B cell (primary cell): ENCODE measurements around the gene DENND4B. TPM values are rescaled to one million over a fixed set of nuclear protein-coding genes. Genes with fewer than 3 reads are reported as not detected.

Source experiments
- ATAC-seq: fragments of 200-7000 bp; cut with Tn5 transposase; one replicate; pipeline ENCODE4 v1.10.0; 2021; ENCODE audit warnings: low read depth, mild to moderate bottlenecking, moderate number of reproducible peaks, moderate library complexity
- CTCF ChIA-PET: fragments of 350-600 bp; sonication (Branson Sonifier 250); formaldehyde crosslinking; loops from one replicate; lab custom pipeline; 2021; ENCODE audit warnings: antibody characterized with exemption, inconsistent platforms; lab: Charles Lee
- POLR2A ChIA-PET: fragments of 350-600 bp; sonication (Branson Sonifier 250); formaldehyde crosslinking; loops from one replicate; lab custom pipeline; 2021; ENCODE audit warnings: antibody characterized with exemption; lab: Charles Lee
- DNase-seq: peaks from one replicate; pipeline ENCODE4 v3.0.0; 2013
- H2AFZ ChIP-seq: 2 replicates; pipeline ENCODE4 v1.6.1; 2012; ENCODE audit warnings: mild to moderate bottlenecking, low read depth, low read length; ENCODE audit not compliant: insufficient read depth, poor library complexity, severe bottlenecking
- H3K27ac ChIP-seq, 2 donors: 1 replicate in 1 of 2; 2 replicates in 1 of 2; pipeline ENCODE4 v1.5.1; 2012 to 2013; ENCODE audit warnings: low read length in 2 of 2, mild to moderate bottlenecking in 2 of 2, moderate library complexity in 1 of 2
- H3K27me3 ChIP-seq, 4 experiments: fragments of 200-600 bp in 1 of 4; sonication (generic) in 1 of 4; replicated peaks in 1 of 4; 1 replicate in 2 of 4; 2 replicates in 2 of 4; pipeline versions ENCODE4 v1.6.1 to v1.7.0; 2013 to 2016; ENCODE audit warnings: low read length in 3 of 4, mild to moderate bottlenecking in 2 of 4, mixed read lengths in 1 of 4, moderate library complexity in 1 of 4; ENCODE audit not compliant: insufficient read depth in 4 of 4, control insufficient read depth in 3 of 4; ENCODE audit errors: control extremely low read depth in 1 of 4
- H3K36me3 ChIP-seq, 2 experiments: replicated peaks in 1 of 2; 1 replicate in 1 of 2; 2 replicates in 1 of 2; pipeline versions ENCODE4 v1.6.1 to v1.7.1; 2013; ENCODE audit warnings: low read length in 1 of 2; ENCODE audit not compliant: insufficient read depth in 2 of 2, control insufficient read depth in 1 of 2; ENCODE audit errors: control extremely low read depth in 1 of 2, extremely low read depth in 1 of 2
- H3K4me1 ChIP-seq, 2 donors: fragments of 200-600 bp in 1 of 2; sonication (generic) in 1 of 2; 1 replicate in 1 of 2; 2 replicates in 1 of 2; pipeline versions ENCODE4 v1.5.1 to v1.6.1; 2013 to 2017; ENCODE audit warnings: low read length in 2 of 2; ENCODE audit not compliant: control insufficient read depth in 2 of 2, insufficient read depth in 2 of 2
- H3K4me2 ChIP-seq: replicated peaks from 2 replicates; pipeline ENCODE3; 2012; ENCODE audit warnings: mild to moderate bottlenecking, low read depth, low read length; ENCODE audit not compliant: poor library complexity, severe bottlenecking
- H3K4me3 ChIP-seq, 5 experiments: fragments of 200-600 bp in 1 of 5; sonication (generic) in 1 of 5; 1 replicate in 3 of 5; 2 replicates in 2 of 5; pipeline versions ENCODE4 v1.5.1 to v1.7.0; 2011 to 2016; ENCODE audit warnings: low read length in 4 of 5, mild to moderate bottlenecking in 4 of 5, low read depth in 2 of 5, control low read depth in 1 of 5, moderate library complexity in 1 of 5; ENCODE audit not compliant: insufficient read depth in 1 of 5; ENCODE audit errors: control extremely low read depth in 1 of 5, extremely low read depth in 1 of 5
- H3K79me2 ChIP-seq: fragments of 200-600 bp; sonication (generic); one replicate; pipeline ENCODE4 v1.6.0; 2016; ENCODE audit warnings: low read length; ENCODE audit not compliant: control insufficient read depth, insufficient read depth
- H3K9ac ChIP-seq: fragments of 200-600 bp; sonication (generic); 2 replicates; pipeline ENCODE4 v1.6.1; 2017; ENCODE audit warnings: mild to moderate bottlenecking, low read length, moderate library complexity
- H3K9me3 ChIP-seq, 3 donors: one replicate each; pipeline versions ENCODE4 v1.6.1 to v1.7.1; 2013; ENCODE audit warnings: low read length in 2 of 3; ENCODE audit not compliant: control insufficient read depth in 2 of 3, insufficient read depth in 1 of 3; ENCODE audit errors: control extremely low read depth in 1 of 3
- H4K20me1 ChIP-seq: 2 replicates; pipeline ENCODE4 v1.6.0; 2012; ENCODE audit warnings: mild to moderate bottlenecking, low read length; ENCODE audit not compliant: insufficient read depth, control insufficient read depth, poor library complexity, severe bottlenecking
- H3K27ac Mint-ChIP-seq: one replicate; pipeline ENCODE4 v1.8.0; 2021; ENCODE audit warnings: mixed read lengths
- H3K27me3 Mint-ChIP-seq: one replicate; pipeline ENCODE4 v1.8.0; 2021; ENCODE audit warnings: mixed read lengths
- H3K4me1 Mint-ChIP-seq: one replicate; pipeline ENCODE4 v1.8.0; 2021; ENCODE audit warnings: mixed read lengths
- H3K4me3 Mint-ChIP-seq: one replicate; pipeline ENCODE4 v1.8.0; 2021; ENCODE audit warnings: mixed read lengths
- H3K9me3 Mint-ChIP-seq: one replicate; pipeline ENCODE4 v1.8.0; 2022; ENCODE audit warnings: mixed read lengths; ENCODE audit not compliant: insufficient read depth
- EZH2 ChIP-seq: IDR thresholded peaks from 2 replicates; pipeline ENCODE4 v1.6.1; 2012; ENCODE audit warnings: borderline replicate concordance, low read depth, mild to moderate bottlenecking, moderate library complexity, low read length; ENCODE audit not compliant: insufficient read depth, poor library complexity, severe bottlenecking
- WGBS: methylation state at CpG from one replicate; pipeline ENCODE4 v1.1.5; 2013; ENCODE audit warnings: missing lambda C conversion rate; ENCODE audit not compliant: insufficient coverage; 5-methylcytosine and 5-hydroxymethylcytosine counted together
- intact Hi-C: fragments of 100-400 bp; cut with micrococcal nuclease; formaldehyde crosslinking; loops from one replicate; pipeline ENCODE4 v1.10.0; 2022
- polyA plus RNA-seq: library from polyadenylated mRNA; depleted of rRNA; stranded (reverse); fragments of >200 nt; gene quantifications from 2 replicates; pipeline ENCODE4 v1.2.3, GENCODE V29; 2012
- total RNA-seq, 2 donors: library from RNA; stranded (reverse); fragments of 120-200 nt in 1 of 2; gene quantifications; 1 replicate in 1 of 2; 2 replicates in 1 of 2; pipeline versions ENCODE4 v1.2.3 to v1.2.4, GENCODE V29; 2013 to 2022
- TF ChIP-seq, protein P1 (sequence below): fragments of 200-600 bp; IDR thresholded peaks from one replicate; pipeline ENCODE4 v1.8.0; 2022; ENCODE audit warnings: antibody characterized with exemption, mild to moderate bottlenecking

DENND4B gene
- total and polyA plus RNA-seq, 2 donors (not counting 1 experiment from before 2014, with no cell fraction given): 275 to 389 TPM

GRCh38 chr1:153941826-153942725 lies 4.4 kb downstream of the DENND4B start:
- no peak overlapping the region for H3K27ac Mint-ChIP-seq
- Histone ChIP-seq H3K4me2 (no peak overlapping the region), H3K9ac (no peak overlapping the region), H3K27me3 (no peaks in the 10 kb centered on the region), H2AFZ (no peak overlapping the region), H3K36me3 (peaks cover 17 to 65% of the 10 kb centered on the region in 2 experiments), H3K4me3 (no peak overlapping the region), H3K4me1 (peaks cover 22 to 36% of the 10 kb centered on the region in 2 donors), H3K79me2 (peaks cover 57% of the 10 kb centered on the region), H3K27ac (peak overlapping the region in 1 of 2 donors; percentile 51), H4K20me1 (peaks cover 47% of the 10 kb centered on the region), H3K9me3 (no peaks in the 10 kb centered on the region)
- CTCF ChIA-PET: no interaction called here
- WGBS: 97% methylated on average over 34 of the region's 34 CpGs
- no peaks in the 10 kb centered on the region for H3K27me3 Mint-ChIP-seq
- H3K9me3 Mint-ChIP-seq: no peaks in the 10 kb centered on the region
- TF ChIP-seq, protein P1, sequence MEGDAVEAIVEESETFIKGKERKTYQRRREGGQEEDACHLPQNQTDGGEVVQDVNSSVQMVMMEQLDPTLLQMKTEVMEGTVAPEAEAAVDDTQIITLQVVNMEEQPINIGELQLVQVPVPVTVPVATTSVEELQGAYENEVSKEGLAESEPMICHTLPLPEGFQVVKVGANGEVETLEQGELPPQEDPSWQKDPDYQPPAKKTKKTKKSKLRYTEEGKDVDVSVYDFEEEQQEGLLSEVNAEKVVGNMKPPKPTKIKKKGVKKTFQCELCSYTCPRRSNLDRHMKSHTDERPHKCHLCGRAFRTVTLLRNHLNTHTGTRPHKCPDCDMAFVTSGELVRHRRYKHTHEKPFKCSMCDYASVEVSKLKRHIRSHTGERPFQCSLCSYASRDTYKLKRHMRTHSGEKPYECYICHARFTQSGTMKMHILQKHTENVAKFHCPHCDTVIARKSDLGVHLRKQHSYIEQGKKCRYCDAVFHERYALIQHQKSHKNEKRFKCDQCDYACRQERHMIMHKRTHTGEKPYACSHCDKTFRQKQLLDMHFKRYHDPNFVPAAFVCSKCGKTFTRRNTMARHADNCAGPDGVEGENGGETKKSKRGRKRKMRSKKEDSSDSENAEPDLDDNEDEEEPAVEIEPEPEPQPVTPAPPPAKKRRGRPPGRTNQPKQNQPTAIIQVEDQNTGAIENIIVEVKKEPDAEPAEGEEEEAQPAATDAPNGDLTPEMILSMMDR: no peak
- TF ChIP-seq EZH2: no peak
- POLR2A ChIA-PET: no interaction called here
- H3K4me3 Mint-ChIP-seq: no peak overlapping the region
- no peak for DNase-seq
- intact Hi-C loops: no loop called here
- ATAC-seq: no peak
- H3K4me1 Mint-ChIP-seq: peaks cover 40% of the 10 kb centered on the region

DNA sequence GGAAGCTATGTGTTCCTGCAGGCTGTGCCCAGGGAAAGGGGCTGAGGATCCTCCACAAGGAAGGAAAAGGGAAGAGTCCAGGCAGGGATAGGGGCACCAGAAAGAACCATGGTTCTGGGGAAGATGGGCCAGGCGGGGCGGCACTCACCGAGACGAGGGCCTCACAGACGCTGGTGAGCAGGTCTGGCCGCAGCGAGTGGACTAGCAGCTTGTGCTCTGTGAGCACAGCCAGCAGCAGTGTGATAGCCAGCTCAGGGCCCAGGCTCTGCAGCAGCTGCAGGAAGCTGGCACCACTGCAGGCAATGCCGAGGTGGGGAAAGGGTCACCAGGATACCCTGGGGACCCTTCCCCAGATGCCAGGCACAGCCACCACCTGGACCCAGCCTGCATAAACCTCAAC lies 5.8 kb downstream of the DENND4B start:
- no peaks in the 10 kb centered on the region for H3K9me3 Mint-ChIP-seq
- TF ChIP-seq EZH2: no peak
- TF ChIP-seq, protein P1: no peak
- Histone ChIP-seq H4K20me1 (peaks cover 55% of the 10 kb centered on the region), H3K27me3 (no peaks in the 10 kb centered on the region), H3K9me3 (no peaks in the 10 kb centered on the region), H3K27ac (no peak overlapping the region), H3K4me2 (no peak overlapping the region), H3K4me3 (no peak overlapping the region), H3K4me1 (peaks cover 17 to 31% of the 10 kb centered on the region in 2 donors), H3K79me2 (peaks cover 69% of the 10 kb centered on the region), H3K36me3 (peaks cover 21 to 78% of the 10 kb centered on the region in 2 experiments), H2AFZ (no peak overlapping the region), H3K9ac (no peak overlapping the region)
- 96% methylated on average over 8 of the region's 8 CpGs for WGBS
- DNase-seq (no peak), ATAC-seq (no peak)
- H3K4me3 Mint-ChIP-seq: no peak overlapping the region
- H3K27ac Mint-ChIP-seq: peak overlapping the region; percentile 60
- H3K27me3 Mint-ChIP-seq: no peaks in the 10 kb centered on the region
- POLR2A ChIA-PET: no interaction called here
- intact Hi-C loops: no loop called here
- peaks cover 35% of the 10 kb centered on the region for H3K4me1 Mint-ChIP-seq
- CTCF ChIA-PET: interaction anchor here (1.3 kb wide), 1 partner anchor 26 kb away, joined by 3 read pairs; no protein-coding TSS in a partner anchor
